Activated effector memory CD4-positive, alpha-beta T cell treated with anti-CD3 and anti-CD28 coated beads, Interleukin-2, amount 50 U/mL, for 16 hours (primary cell): ENCODE results near the gene GRB10.

Source experiments
- DNase-seq: peaks from one replicate; pipeline ENCODE4 v3.0.0-alpha.2; 2020

The GRB10 gene

GRCh38 chr7:50717181-50717580, 65.5 kb downstream of the GRB10 start:
- no peak for DNase-seq

DNA sequence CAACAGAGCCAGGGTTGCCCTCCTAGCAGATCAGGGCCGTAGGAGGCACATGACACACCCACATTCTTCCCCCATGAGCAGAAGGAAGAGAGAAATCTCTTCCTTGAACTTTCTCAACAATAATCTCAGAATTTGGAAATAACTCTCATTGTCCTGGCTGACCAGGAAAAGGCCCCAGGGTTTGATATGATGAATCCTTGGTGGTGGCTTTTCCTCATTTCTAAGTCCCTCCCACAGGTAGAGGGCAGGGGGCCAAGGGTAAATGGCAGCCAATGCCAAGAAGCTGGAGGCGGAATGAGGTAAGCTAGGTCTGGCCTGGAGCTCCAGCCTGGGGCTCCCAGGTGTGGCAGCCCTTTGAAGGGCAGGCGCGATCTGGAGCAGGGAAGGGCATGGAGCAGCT, 67.8 kb downstream of the GRB10 start:
- DNase-seq, result no peak

DNA sequence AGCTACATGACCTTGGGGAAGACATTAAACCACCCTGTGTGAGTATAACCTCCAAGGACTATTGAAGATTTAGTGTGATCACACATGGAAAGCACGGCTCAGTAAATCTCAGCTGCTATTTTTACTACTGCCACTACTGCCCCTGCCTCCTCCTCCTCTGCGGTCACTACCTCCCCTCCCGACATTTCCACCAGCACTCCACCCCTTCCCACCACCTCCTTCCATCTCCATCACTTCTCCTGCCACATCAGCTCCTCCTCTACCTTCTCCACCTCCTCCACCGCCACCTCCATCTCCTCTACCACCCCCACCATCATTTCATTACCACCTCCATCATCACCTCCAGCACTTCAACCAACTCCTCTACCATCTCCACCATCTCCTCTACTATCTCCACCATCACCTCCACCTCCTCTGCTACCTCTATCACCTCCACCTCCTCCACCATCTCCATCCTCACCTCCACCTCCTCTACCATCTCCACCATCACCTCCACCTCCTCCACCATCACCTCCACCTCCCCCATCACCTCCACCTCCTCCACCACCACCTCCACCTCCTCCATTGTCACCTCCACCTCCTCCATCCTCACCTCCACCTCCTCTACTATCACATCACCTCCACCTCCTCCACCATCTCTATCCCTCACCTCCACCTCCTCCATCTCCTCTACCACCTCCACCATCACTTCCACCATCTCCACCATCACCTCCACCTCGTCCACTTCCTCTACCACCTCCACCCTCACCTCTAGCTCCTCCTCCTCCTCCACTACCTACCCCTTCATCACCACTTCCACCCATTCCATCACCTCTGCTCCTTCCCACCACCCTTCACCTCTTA, 69.4 kb downstream of the GRB10 start:
- no peak for DNase-seq

GRCh38 chr7:50712252-50713122, 70.2 kb downstream of the GRB10 start:
- DNase-seq, result no peak

- DNase-seq, result no peak
These were observed 71.2 kb downstream of the GRB10 start for GRCh38 chr7:50711271-50712175.

GRCh38 chr7:50710441-50711154, 72.1 kb downstream of the GRB10 start:
- DNase-seq, result no peak

- no peak for DNase-seq
These were observed 73.5 kb downstream of the GRB10 start for GRCh38 chr7:50709151-50709550.

DNA sequence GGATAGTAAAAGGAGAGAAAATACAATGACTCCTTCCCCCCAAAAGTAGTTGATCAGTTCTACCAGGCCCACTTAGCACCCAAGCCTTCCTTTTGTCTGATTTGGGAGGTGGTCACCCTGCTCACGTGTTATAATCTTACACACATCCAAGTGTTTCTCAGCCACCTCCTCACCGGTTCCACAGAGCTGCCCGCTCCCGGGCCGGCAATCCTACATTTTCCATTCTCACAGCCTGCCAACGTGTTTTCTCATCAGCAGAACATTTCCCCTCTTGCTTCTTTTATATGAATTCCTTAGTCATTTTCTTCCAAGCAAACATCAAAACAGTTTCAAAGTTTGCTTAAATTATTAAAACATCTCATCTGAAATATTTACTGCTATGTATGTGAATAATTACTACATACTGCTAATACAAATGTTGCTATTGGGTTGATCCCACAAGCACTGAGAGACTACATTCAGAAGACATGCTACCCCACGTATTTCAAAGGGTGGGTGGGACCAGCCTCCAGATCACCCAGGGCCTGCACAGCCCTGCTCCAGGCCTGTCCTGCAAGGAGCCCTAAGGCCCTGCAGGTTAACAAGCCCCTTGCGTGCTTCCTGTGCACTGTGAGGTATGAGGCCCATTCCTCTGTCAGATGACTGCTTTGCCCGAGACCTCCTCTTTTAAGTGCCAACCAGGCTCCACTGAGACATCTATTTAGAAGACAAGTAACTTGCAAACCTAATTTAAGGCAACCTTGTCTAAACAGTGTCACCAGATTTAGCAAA, 75.3 kb downstream of the GRB10 start:
- DNase-seq, result no peak

DNA sequence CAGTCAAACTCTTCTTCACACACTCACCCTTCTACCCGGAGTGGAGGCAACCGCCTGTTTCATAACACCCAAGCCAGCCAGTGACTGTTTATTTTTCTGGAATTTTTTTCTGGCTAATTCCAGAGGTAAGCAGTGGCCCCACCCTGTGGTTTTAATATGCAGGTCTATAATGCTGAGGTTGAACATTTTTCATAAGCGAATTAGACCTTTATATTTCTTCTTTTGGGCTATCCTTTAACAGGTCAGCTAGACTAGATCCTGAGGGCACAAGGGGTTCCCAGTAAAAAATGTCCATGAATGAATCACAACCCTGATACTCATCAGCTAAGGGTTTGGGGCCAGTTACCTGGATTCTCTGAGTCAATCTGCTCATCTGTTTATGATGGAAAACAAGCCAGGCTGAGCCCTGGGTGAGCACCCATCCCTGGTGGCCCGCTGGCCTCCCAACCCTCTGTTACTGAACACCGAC, 76.2 kb downstream of the GRB10 start:
- DNase-seq, result no peak

DNA sequence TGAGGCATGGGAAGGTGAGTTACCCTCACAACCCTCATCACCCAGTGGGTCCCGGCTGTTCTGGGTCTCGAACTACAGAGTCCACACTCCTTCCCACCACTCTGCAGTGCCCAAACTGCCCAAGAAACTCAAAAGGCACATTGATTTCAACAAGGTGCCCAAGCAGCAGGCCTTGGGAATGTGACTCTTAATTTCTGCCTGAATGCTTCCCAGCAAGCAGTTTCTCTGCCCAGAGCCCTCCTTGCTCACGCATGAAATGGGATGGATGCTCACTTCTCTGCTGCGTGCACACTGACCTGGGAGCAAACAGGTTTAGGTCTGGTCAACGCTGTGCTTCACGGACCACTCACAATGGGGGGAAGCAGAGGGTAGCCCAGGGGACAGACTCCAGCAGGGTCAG, 77.9 kb downstream of the GRB10 start:
- no peak for DNase-seq

GRCh38 chr7:50703654-50704053, 79.0 kb downstream of the GRB10 start:
- no peak for DNase-seq

- DNase-seq, result no peak
These were observed 83.6 kb downstream of the GRB10 start for GRCh38 chr7:50699143-50699542.

- no peak for DNase-seq
These were observed 84.9 kb downstream of the GRB10 start for GRCh38 chr7:50697748-50698147.

GRCh38 chr7:50696810-50697582, 85.7 kb downstream of the GRB10 start:
- no peak for DNase-seq

GRCh38 chr7:50695026-50695425, 87.7 kb downstream of the GRB10 start:
- DNase-seq, result no peak

DNA sequence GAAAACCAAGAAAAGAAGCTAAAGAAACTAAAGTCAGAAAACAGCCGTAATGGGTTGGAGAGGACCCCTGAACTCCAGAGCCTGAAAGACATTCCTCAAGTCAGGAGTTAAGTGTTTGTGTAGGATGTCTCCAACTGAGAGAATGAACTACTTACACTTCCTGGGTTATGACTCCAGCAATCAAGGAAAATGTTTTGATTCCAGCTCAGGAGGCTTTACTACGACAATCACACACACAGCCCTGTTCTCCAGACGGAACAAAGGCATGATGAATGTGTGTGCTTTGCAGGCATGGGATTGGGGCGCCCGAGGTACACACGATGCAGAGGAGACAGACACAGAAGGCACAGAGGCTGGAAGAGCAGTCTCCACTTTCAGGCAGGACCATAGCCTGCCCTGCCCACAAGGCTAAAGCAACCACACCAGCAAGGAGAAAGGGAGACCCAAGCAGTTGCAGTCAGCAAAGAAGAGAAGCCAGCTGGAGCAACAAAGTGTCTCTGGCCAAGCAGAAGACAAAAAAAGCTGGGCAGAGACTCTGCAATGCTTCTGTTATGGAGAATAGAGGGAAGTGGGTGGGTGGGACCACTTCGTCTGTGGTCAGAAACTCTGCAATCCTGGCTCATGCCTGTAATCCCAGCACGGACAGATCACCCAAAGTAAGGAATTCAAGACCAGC, 89.1 kb downstream of the GRB10 start:
- no peak for DNase-seq

GRCh38 chr7:50690541-50691011, 92.1 kb downstream of the GRB10 start:
- no peak for DNase-seq

DNA sequence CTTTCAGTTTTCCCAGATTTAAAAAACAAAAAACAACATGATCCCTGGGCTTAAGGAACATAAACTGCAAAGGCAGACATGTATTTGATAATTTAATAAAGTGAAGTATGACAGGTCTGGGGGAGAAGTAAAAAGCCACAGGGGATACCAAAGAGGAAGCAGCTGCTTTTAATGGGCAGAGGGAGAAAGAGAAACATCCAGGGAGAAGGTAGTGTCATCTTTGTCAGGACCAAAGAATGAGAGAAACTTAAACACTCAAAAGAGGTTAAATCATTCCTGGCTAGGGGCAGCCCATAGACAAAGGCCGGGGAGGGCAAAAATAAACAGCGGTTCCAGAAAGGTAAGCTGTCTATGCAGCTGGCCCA, 94.5 kb downstream of the GRB10 start:
- DNase-seq, result no peak

- no peak for DNase-seq
These were observed 95.0 kb downstream of the GRB10 start for GRCh38 chr7:50687575-50688225.
